Breast epithelium (tissue), 3 donors: ENCODE measurements around the gene ACSL1.

ENCODE experiments used
- POLR2A ChIP-seq: fragments of 450-650 bp; IDR thresholded peaks from one replicate; pipeline ENCODE4 v1.6.1; 2016; ENCODE audit warnings: antibody characterized with exemption, mild to moderate bottlenecking, moderate library complexity
- POLR2AphosphoS5 ChIP-seq, 3 donors: sonication (generic); formaldehyde crosslinking; IDR thresholded peaks; one replicate each; pipeline ENCODE4 v1.6.1; 2017; ENCODE audit warnings: antibody characterized with exemption in 3 of 3
- TF ChIP-seq, protein P1 (sequence below), 3 donors: fragments of 450-650 bp; IDR thresholded peaks; one replicate each; pipeline ENCODE4 v1.5.1; 2016 to 2017; ENCODE audit warnings: antibody characterized with exemption in 3 of 3, mild to moderate bottlenecking in 3 of 3, moderate library complexity in 3 of 3

DNA sequence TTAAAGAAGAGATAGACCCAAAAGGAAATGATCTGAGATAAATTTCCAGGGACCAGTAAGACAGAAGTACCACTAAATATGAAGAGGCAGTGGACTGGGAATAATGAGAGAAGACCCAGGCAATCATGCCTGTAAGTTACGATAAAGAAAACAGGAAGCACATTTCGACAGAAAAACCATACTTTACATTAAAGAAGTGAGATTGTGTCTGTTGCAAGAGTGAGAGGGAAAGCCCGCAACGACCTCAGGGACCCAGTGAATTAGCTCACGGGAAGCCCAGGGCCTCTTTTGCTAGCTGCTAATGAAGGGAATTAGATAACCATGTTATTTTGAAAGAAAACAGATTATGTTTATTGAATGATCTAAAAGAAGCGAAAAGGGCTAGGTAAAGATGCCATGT is 28.9 kb upstream of the ACSL1 start:
- TF ChIP-seq, protein P1, sequence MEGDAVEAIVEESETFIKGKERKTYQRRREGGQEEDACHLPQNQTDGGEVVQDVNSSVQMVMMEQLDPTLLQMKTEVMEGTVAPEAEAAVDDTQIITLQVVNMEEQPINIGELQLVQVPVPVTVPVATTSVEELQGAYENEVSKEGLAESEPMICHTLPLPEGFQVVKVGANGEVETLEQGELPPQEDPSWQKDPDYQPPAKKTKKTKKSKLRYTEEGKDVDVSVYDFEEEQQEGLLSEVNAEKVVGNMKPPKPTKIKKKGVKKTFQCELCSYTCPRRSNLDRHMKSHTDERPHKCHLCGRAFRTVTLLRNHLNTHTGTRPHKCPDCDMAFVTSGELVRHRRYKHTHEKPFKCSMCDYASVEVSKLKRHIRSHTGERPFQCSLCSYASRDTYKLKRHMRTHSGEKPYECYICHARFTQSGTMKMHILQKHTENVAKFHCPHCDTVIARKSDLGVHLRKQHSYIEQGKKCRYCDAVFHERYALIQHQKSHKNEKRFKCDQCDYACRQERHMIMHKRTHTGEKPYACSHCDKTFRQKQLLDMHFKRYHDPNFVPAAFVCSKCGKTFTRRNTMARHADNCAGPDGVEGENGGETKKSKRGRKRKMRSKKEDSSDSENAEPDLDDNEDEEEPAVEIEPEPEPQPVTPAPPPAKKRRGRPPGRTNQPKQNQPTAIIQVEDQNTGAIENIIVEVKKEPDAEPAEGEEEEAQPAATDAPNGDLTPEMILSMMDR (IDR thresholded peaks at IDR 0.05): no peak
- no peak for TF ChIP-seq POLR2A
- TF ChIP-seq POLR2AphosphoS5 (IDR thresholded peaks at IDR 0.05): no peak
